Mucosa of descending colon (tissue), 3 donors: ENCODE results near the gene KRTCAP2. TPM values are rescaled to one million over a fixed set of nuclear protein-coding genes. Genes with fewer than 3 reads are reported as not detected.
"Not testable (repeated sequence)": the region's sequence is repeated elsewhere in the genome, so short reads cannot be mapped to it uniquely, and the experiment has no call there.

Experiments
- ATAC-seq: fragments of 200-7000 bp; cut with Tn5 transposase; one replicate; pipeline ENCODE4 v1.9.1; 2020; ENCODE audit warnings: mild to moderate bottlenecking, moderate library complexity
- DNase-seq, 3 donors: peaks; one replicate each; pipeline ENCODE4 v3.0.0-alpha.2; 2020
- H3K36me3 ChIP-seq: fragments of 200-600 bp; one replicate; pipeline ENCODE4 v1.8.0; 2021; ENCODE audit warnings: low read depth, mild to moderate bottlenecking
- H3K4me1 ChIP-seq: fragments of 200-600 bp; one replicate; pipeline ENCODE4 v1.8.0; 2021; ENCODE audit warnings: low read depth, mild to moderate bottlenecking
- H3K4me3 ChIP-seq: fragments of 200-600 bp; one replicate; pipeline ENCODE4 v1.8.0; 2021; ENCODE audit warnings: mild to moderate bottlenecking
- H3K9me3 ChIP-seq: fragments of 200-600 bp; one replicate; pipeline ENCODE4 v1.8.0; 2021; ENCODE audit warnings: mild to moderate bottlenecking
- intact Hi-C, 2 donors: fragments of 100-400 bp; cut with DNase I in 1 of 2; cut with micrococcal nuclease in 1 of 2; formaldehyde crosslinking; loops; one replicate each; pipeline versions ENCODE4 v1.11.0 to v1.11.1; 2022; cut with DNase I, micrococcal nuclease
- total RNA-seq, 3 donors: library from RNA; stranded (reverse); fragmentation: NEBNext Ultra II Directional in 2 of 3; extraction: Animal tissue kit (Norgen Biotek cat#: 25700) in 2 of 3; gene quantifications; one replicate each; pipeline versions ENCODE4 v1.2.1 to v1.2.4, GENCODE V29; 2021 to 2023
- TF ChIP-seq, protein P1 (sequence below): fragments of 200-600 bp; IDR thresholded peaks from one replicate; pipeline ENCODE4 v1.8.0; 2022; ENCODE audit warnings: antibody characterized with exemption, mild to moderate bottlenecking
- donor health status: DM: no; HTN: no; CAD: no; lungs with moderate emphysema.
- donor health status: DM: no; HTN: no; CAD: no.
- donor health status: DM: no; HTN: yes; CAD: no.

The KRTCAP2 gene
- total RNA-seq, 3 donors from 2014 or later = 162 to 190 (median 176) TPM

DNA sequence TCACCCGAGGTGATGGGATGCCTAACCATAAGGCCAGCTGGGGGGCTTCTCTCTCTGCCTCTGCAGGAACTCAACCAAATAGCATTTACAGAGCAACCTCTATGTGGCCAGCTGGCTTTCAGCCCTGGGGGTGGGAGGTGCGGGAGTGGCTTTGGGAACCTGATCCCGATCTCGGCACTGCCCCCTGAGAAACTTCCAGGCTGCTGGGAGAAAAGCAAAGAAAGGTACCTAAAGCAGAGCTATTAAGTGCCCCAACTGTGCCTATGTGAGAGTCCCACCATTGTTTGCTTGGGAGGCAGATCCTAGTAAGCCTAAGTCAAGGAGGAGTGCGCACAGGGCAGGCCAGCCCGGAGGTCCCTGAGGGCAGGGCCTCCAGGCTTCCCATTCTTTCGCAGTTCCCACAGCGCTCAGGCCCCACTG lies 7.0 kb downstream of the KRTCAP2 start:
- Histone ChIP-seq H3K4me3 (no peak overlapping the region), H3K4me1 (peaks cover 10% of the 10 kb centered on the region), H3K9me3 (no peaks in the 10 kb centered on the region), H3K36me3 (no peaks in the 10 kb centered on the region)
- TF ChIP-seq, protein P1, sequence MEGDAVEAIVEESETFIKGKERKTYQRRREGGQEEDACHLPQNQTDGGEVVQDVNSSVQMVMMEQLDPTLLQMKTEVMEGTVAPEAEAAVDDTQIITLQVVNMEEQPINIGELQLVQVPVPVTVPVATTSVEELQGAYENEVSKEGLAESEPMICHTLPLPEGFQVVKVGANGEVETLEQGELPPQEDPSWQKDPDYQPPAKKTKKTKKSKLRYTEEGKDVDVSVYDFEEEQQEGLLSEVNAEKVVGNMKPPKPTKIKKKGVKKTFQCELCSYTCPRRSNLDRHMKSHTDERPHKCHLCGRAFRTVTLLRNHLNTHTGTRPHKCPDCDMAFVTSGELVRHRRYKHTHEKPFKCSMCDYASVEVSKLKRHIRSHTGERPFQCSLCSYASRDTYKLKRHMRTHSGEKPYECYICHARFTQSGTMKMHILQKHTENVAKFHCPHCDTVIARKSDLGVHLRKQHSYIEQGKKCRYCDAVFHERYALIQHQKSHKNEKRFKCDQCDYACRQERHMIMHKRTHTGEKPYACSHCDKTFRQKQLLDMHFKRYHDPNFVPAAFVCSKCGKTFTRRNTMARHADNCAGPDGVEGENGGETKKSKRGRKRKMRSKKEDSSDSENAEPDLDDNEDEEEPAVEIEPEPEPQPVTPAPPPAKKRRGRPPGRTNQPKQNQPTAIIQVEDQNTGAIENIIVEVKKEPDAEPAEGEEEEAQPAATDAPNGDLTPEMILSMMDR = no peak
- ATAC-seq (no peak), DNase-seq (no peak)
- intact Hi-C loops = loop anchor here in 1 of 2 donors (5.0 to 10.0 kb wide), 2 partner anchors 51 to 74 kb away; no protein-coding TSS in a partner anchor

DNA sequence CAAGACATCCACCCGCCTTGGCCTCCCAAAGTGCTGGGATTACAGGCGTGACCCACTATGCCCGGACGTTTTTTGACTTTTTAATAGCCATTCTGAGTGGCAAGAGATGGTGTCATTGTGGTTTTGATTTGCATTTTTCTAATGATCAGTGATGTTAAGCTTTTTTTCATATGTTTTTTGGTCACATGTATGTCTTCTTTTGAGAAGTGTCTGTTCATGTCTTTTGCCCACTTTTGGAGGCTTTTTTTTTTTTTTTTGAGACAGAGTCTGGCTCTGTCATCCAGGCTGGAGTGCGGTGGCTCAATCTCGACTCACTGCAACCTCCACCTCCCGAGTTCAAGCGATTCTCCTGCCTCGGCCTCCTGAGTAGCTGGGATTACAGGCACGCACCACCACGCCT lies 8.5 kb downstream of the KRTCAP2 start:
- H3K9me3 ChIP-seq, ATAC-seq, H3K36me3 ChIP-seq, DNase-seq, H3K4me3 ChIP-seq, H3K4me1 ChIP-seq: not testable (repeated sequence)
- intact Hi-C loops = loop anchor here in 1 of 2 donors (5.0 to 10.0 kb wide), 2 partner anchors 50 to 72 kb away; no protein-coding TSS in a partner anchor

- ATAC-seq, H3K4me3 ChIP-seq, H3K4me1 ChIP-seq, H3K9me3 ChIP-seq, H3K36me3 ChIP-seq, DNase-seq: not testable (repeated sequence)
- intact Hi-C loops = loop anchor here in 1 of 2 donors (10.0 kb wide), 1 partner anchor 49 kb away; no protein-coding TSS in a partner anchor
Measured at GRCh38 chr1:155163785-155164184, 9.3 kb downstream of the KRTCAP2 start.

DNA sequence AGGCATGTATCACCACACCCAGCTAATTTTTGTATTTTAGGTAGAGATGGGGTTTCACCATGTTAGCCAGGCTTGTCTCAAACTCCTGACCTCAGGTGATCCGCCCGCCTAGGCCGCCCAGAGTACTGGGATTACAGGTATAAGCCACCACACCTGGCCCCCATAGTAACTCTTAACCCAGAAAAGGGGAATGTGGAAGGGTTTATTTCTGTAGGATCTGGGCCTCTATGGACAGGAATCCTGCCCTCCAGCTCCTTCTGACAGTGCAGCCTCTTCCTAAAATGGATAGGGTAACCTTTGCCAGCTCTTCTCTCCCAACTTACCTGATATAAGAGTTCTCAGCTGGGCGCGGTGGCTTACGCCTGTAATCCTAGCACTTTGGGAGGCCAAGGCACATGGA lies 10.5 kb downstream of the KRTCAP2 start:
- ATAC-seq, H3K4me1 ChIP-seq, H3K9me3 ChIP-seq, H3K4me3 ChIP-seq, H3K36me3 ChIP-seq, DNase-seq: not testable (repeated sequence)
- intact Hi-C loops = loop anchor here in 1 of 2 donors (10.0 kb wide), 1 partner anchor 48 kb away; no protein-coding TSS in a partner anchor

GRCh38 chr1:155160128-155160527 lies 13.0 kb downstream of the KRTCAP2 start:
- ATAC-seq (no peak), DNase-seq (no peak)
- intact Hi-C loops = loop anchor here in 1 of 2 donors (10.0 kb wide), 1 partner anchor 45 kb away; no protein-coding TSS in a partner anchor
- no peak overlapping the region for H3K4me3 ChIP-seq
- TF ChIP-seq, protein P1 = no peak
- H3K9me3 ChIP-seq = no peaks in the 10 kb centered on the region
- no peaks in the 10 kb centered on the region for H3K36me3 ChIP-seq
- H3K4me1 ChIP-seq = no peaks in the 10 kb centered on the region

DNA sequence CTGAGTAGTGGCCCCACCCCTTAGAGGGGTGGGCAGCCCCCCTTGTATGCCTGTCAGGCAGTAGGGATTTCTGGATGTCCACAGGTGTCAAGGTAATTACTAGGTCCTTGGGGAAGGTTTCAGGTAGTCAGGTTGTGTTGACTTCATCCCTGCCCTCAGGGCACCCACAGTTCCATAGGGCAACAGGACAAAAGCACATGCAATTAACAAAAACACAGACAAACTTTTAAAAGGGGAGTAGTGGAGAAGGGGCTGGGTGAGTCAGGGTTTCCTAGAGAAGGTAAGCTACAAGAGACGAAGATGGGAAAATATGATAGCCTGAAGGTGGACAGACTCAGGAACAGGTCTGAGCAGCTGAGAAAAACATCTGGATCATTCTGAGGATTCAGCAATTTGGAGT lies 14.1 kb downstream of the KRTCAP2 start:
- TF ChIP-seq, protein P1 = no peak

GRCh38 chr1:155155996-155156643 lies 17.0 kb downstream of the KRTCAP2 start:
- H3K9me3 ChIP-seq, H3K4me1 ChIP-seq, DNase-seq, H3K36me3 ChIP-seq, ATAC-seq, H3K4me3 ChIP-seq, intact Hi-C loops: not testable (repeated sequence)

More for the DNA sequence above, 14.1 kb downstream of the KRTCAP2 start:
- Histone ChIP-seq H3K36me3 (no peaks in the 10 kb centered on the region), H3K9me3 (no peaks in the 10 kb centered on the region), H3K4me3 (no peak overlapping the region), H3K4me1 (no peaks in the 10 kb centered on the region)
- no peak for ATAC-seq
- intact Hi-C loops = no loop called here
- no peak for DNase-seq
